GM18526 (cell line): ENCODE results near the gene PDCD1LG2.

Experiments
- POLR2A ChIP-seq: IDR thresholded peaks from 3 replicates; pipeline ENCODE4 v1.6.1; 2011; ENCODE audit not compliant: insufficient read length; ENCODE audit errors: extremely low read depth

The PDCD1LG2 gene

GRCh38 chr9:5551368-5552150 is 41.2 kb downstream of the PDCD1LG2 start:
- TF ChIP-seq POLR2A = no peak

- TF ChIP-seq POLR2A = no peak
Measured at GRCh38 chr9:5552301-5552700, 42.0 kb downstream of the PDCD1LG2 start.

- TF ChIP-seq POLR2A = no peak
Measured at GRCh38 chr9:5553211-5553610, 42.9 kb downstream of the PDCD1LG2 start.

GRCh38 chr9:5554254-5554653 is 43.9 kb downstream of the PDCD1LG2 start:
- TF ChIP-seq POLR2A = no peak

- TF ChIP-seq POLR2A = no peak
Measured at GRCh38 chr9:5556101-5556705, 45.9 kb downstream of the PDCD1LG2 start.

GRCh38 chr9:5557606-5558587 is 47.6 kb downstream of the PDCD1LG2 start:
- no peak for TF ChIP-seq POLR2A

GRCh38 chr9:5559659-5560058 is 49.3 kb downstream of the PDCD1LG2 start:
- TF ChIP-seq POLR2A = no peak

- no peak for TF ChIP-seq POLR2A
Measured at GRCh38 chr9:5560443-5561100, 50.2 kb downstream of the PDCD1LG2 start.

- no peak for TF ChIP-seq POLR2A
Measured at GRCh38 chr9:5561828-5562488, 51.6 kb downstream of the PDCD1LG2 start.

GRCh38 chr9:5562806-5563416 is 52.6 kb downstream of the PDCD1LG2 start:
- no peak for TF ChIP-seq POLR2A

- TF ChIP-seq POLR2A = no peak
Measured at GRCh38 chr9:5563417-5563815, 53.1 kb downstream of the PDCD1LG2 start.

- TF ChIP-seq POLR2A = no peak
Measured at GRCh38 chr9:5563886-5564285, 53.6 kb downstream of the PDCD1LG2 start.

- TF ChIP-seq POLR2A = no peak
Measured at GRCh38 chr9:5566054-5566618, 55.8 kb downstream of the PDCD1LG2 start.

- no peak for TF ChIP-seq POLR2A
Measured at GRCh38 chr9:5568868-5569267, 58.5 kb downstream of the PDCD1LG2 start.
